ENCODE measurements around the gene OR2V1. TPM values are rescaled to one million over a fixed set of nuclear protein-coding genes. Genes with fewer than 3 reads are reported as not detected.

Gene OR2V1
- total and polyA plus RNA-seq, 2 of the 13 experiments (the other 11 are each of a cell fraction or from before 2014, with no cell fraction given): not detected

DNA sequence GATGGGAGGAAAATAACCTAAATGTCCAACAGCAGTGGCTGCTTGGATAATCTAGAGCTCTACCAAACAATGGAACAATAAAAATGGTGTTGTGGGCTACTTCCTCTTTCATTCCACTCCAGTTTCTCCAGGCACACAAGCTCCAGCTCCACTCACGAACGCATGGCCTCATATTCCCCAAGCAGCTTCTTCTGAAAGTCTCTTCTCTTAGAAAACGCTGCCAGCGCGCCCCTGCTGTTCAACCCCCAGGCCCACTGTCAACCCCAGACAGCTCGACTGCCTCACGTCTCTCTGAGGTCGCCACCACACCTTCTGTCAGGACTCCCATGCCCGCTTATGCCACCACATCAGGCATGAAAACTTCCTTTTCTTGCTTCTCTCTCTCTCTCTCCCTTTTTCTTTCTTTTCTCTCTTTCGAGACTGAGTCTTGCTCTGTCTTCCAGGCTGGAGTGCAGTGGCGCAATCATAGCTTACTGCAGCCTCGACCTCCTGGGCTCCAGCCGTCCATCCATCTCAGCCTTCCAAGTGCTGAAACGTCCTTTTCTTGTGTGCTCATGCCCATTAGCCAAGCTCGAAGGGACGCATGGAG lies 32.6 kb upstream of the OR2V1 start:
- in situ Hi-C loops (cut with HindIII; ENCODE audit: extremely low pct_ligation_motif_present, low pct_unique_long_range_greater_than_20kb): no loop called here
- Histone ChIP-seq H3K4me1 (ENCODE audit: insufficient read depth, low read length) (peaks cover 44% of the 10 kb centered on the region), H4K20me1 (ENCODE audit: insufficient read depth, low read length) (no peaks in the 10 kb centered on the region), H3K4me2 (ENCODE audit: low read depth, low read length) (peak overlapping the region; percentile 52), H3K79me2 (ENCODE audit: insufficient read depth, low read length) (no peaks in the 10 kb centered on the region), H3K4me3 (replicated peaks in 1 of 3; ENCODE audit: insufficient read depth in 1 of 3, low read depth in 2 of 3, low read length in 3 of 3) (peak overlapping the region in 1 of 3 experiments; percentile 34; a peak in 1 of 6 replicates), H3K9ac (ENCODE audit: insufficient read depth, low read depth, low read length) (no peak overlapping the region), H3K9me3 (ENCODE audit: low read length) (no peaks in the 10 kb centered on the region), H2AFZ (ENCODE audit: low read length) (no peak overlapping the region), H3K36me3 (replicated peaks in 1 of 2; ENCODE audit: control insufficient read depth in 1 of 2, insufficient read depth in 2 of 2, low read length in 2 of 2) (no peaks in the 10 kb centered on the region), H3K27ac (ENCODE audit: extremely low read length, insufficient read depth, low read length) (no peak overlapping the region), H3K27me3 (ENCODE audit: control insufficient read depth in 1 of 2, insufficient read depth in 2 of 2, low read length in 2 of 2) (no peaks in the 10 kb centered on the region)
- POLR2A ChIA-PET: no interaction called here
- CTCF ChIA-PET (ENCODE audit: low intra/inter-chr PET ratio, low total read pairs): no interaction called here
- FAIRE-seq (no peak), DNase-seq (ENCODE audit: low spot score) (no peak), ATAC-seq (no peak)
- intact Hi-C loops (cut with micrococcal nuclease; ENCODE audit: unreplicated experiment): no loop called here
- BruUV-seq (replicated peaks): no TSS peak
- WGBS (ENCODE audit: low lambda C conversion rate): 62% methylated on average over 16 of the region's 16 CpGs
- TF ChIP-seq ZNF282 (IDR thresholded peaks at IDR 0.05; ENCODE audit: partially characterized antibody) (no peak), SALL2 (CRISPR knock-in tag; IDR thresholded peaks at IDR 0.05) (no peak), ELF4 (CRISPR knock-in tag; IDR thresholded peaks at IDR 0.05; ENCODE audit: borderline replicate concordance) (no peak), ATRX (CRISPR knock-in tag; IDR thresholded peaks at IDR 0.05; ENCODE audit: borderline replicate concordance) (no peak), ARNT (IDR thresholded peaks at IDR 0.05) (no peak)
- TF ChIP-seq, protein P1, sequence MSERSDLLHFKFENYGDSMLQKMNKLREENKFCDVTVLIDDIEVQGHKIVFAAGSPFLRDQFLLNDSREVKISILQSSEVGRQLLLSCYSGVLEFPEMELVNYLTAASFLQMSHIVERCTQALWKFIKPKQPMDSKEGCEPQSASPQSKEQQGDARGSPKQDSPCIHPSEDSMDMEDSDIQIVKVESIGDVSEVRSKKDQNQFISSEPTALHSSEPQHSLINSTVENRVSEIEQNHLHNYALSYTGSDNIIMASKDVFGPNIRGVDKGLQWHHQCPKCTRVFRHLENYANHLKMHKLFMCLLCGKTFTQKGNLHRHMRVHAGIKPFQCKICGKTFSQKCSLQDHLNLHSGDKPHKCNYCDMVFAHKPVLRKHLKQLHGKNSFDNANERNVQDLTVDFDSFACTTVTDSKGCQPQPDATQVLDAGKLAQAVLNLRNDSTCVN (CRISPR knock-in tag; IDR thresholded peaks at IDR 0.05; ENCODE audit: borderline replicate concordance): no peak
- TF ChIP-seq, protein P2, sequence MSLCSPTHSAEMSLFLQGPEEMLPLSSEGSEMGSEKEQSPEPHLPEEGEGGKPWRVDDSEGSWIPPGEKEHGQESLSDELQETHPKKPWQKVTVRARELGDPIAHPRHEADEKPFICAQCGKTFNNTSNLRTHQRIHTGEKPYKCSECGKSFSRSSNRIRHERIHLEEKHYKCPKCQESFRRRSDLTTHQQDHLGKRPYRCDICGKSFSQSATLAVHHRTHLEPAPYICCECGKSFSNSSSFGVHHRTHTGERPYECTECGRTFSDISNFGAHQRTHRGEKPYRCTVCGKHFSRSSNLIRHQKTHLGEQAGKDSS (CRISPR knock-in tag; IDR thresholded peaks at IDR 0.05; ENCODE audit: borderline replicate concordance, low read depth): no peak
- TF ChIP-seq, protein P3, sequence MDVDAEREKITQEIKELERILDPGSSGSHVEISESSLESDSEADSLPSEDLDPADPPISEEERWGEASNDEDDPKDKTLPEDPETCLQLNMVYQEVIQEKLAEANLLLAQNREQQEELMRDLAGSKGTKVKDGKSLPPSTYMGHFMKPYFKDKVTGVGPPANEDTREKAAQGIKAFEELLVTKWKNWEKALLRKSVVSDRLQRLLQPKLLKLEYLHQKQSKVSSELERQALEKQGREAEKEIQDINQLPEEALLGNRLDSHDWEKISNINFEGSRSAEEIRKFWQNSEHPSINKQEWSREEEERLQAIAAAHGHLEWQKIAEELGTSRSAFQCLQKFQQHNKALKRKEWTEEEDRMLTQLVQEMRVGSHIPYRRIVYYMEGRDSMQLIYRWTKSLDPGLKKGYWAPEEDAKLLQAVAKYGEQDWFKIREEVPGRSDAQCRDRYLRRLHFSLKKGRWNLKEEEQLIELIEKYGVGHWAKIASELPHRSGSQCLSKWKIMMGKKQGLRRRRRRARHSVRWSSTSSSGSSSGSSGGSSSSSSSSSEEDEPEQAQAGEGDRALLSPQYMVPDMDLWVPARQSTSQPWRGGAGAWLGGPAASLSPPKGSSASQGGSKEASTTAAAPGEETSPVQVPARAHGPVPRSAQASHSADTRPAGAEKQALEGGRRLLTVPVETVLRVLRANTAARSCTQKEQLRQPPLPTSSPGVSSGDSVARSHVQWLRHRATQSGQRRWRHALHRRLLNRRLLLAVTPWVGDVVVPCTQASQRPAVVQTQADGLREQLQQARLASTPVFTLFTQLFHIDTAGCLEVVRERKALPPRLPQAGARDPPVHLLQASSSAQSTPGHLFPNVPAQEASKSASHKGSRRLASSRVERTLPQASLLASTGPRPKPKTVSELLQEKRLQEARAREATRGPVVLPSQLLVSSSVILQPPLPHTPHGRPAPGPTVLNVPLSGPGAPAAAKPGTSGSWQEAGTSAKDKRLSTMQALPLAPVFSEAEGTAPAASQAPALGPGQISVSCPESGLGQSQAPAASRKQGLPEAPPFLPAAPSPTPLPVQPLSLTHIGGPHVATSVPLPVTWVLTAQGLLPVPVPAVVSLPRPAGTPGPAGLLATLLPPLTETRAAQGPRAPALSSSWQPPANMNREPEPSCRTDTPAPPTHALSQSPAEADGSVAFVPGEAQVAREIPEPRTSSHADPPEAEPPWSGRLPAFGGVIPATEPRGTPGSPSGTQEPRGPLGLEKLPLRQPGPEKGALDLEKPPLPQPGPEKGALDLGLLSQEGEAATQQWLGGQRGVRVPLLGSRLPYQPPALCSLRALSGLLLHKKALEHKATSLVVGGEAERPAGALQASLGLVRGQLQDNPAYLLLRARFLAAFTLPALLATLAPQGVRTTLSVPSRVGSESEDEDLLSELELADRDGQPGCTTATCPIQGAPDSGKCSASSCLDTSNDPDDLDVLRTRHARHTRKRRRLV (CRISPR knock-in tag; IDR thresholded peaks at IDR 0.05): no peak
- TF ChIP-seq, protein P4, sequence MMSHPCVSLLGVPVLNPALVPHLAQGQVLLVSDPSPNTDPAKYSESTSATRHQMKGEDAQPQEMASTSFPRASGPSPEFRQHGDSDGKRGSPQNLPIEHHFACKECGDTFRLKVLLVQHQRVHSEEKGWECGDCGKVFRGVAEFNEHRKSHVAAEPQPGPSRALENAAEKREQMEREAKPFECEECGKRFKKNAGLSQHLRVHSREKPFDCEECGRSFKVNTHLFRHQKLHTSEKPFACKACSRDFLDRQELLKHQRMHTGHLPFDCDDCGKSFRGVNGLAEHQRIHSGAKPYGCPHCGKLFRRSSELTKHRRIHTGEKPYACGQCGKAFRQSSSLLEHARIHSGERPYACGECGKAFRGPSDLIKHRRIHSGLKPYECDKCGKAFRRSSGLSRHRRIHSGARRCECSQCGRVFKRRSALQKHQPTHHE (CRISPR knock-in tag; IDR thresholded peaks at IDR 0.05; ENCODE audit: borderline replicate concordance): no peak
